Prostate gland (tissue), 2 donors: ENCODE measurements around the gene SPTBN1. TPM values are rescaled to one million over a fixed set of nuclear protein-coding genes. Genes with fewer than 3 reads are reported as not detected.

Experiments used
- DNase-seq: peaks from one replicate; pipeline ENCODE4 v3.0.0-alpha.2; 2019; ENCODE audit warnings: low spot score
- H3K27ac ChIP-seq, 2 donors: fragments of 200-600 bp; sonication (generic); 2 replicates each; pipeline ENCODE4 v1.5.1; 2017 to 2019
- H3K27me3 ChIP-seq: fragments of 200-600 bp; sonication (generic); replicated peaks from 2 replicates; pipeline ENCODE4 v1.5.1; 2019; ENCODE audit not compliant: insufficient read depth
- H3K36me3 ChIP-seq, 2 donors: fragments of 200-600 bp; sonication (generic); 1 replicate in 1 of 2; 2 replicates in 1 of 2; pipeline versions ENCODE4 v1.5.1 to v1.8.1; 2017 to 2019
- H3K4me1 ChIP-seq: fragments of 200-600 bp; sonication (generic); replicated peaks from 2 replicates; pipeline ENCODE4 v1.5.1; 2019
- H3K4me3 ChIP-seq, 2 donors: fragments of 200-600 bp; sonication (generic); 2 replicates each; pipeline ENCODE4 v1.5.1; 2017 to 2019
- H3K9me3 ChIP-seq: fragments of 200-600 bp; sonication (generic); 2 replicates; pipeline ENCODE4 v1.5.1; 2017
- POLR2A ChIP-seq: fragments of 450-650 bp; IDR thresholded peaks from one replicate; pipeline ENCODE4 v1.6.1; 2016; ENCODE audit warnings: antibody characterized with exemption, mild to moderate bottlenecking
- POLR2AphosphoS5 ChIP-seq: sonication (generic); formaldehyde crosslinking; IDR thresholded peaks from one replicate; pipeline ENCODE4 v1.6.1; 2017; ENCODE audit warnings: antibody characterized with exemption
- WGBS: methylation state at CpG from one replicate; pipeline ENCODE4 v1.1.5; 2018; 5-methylcytosine and 5-hydroxymethylcytosine counted together
- intact Hi-C: fragments of 100-400 bp; cut with DNase I; formaldehyde crosslinking; loops from one replicate; pipeline ENCODE4 v1.14.2; 2022
- total RNA-seq, 2 donors: library from RNA; depleted of rRNA; stranded (reverse); fragments of >200 nt; gene quantifications; one replicate each; pipeline ENCODE4 v1.1.0, GENCODE V29; 2016
- TF ChIP-seq, protein P1 (sequence below), 4 experiments: fragments of 200-600 bp in 2 of 4; fragments of 450-650 bp in 2 of 4; sonication (generic) in 2 of 4; IDR thresholded peaks; 1 replicate in 3 of 4; 2 replicates in 1 of 4; pipeline ENCODE4 v1.5.1; 2016 to 2019; ENCODE audit warnings: antibody characterized with exemption in 4 of 4, mild to moderate bottlenecking in 2 of 4, moderate library complexity in 2 of 4

Gene SPTBN1
- total RNA-seq, 2 donors from 2014 or later = 146 to 348 TPM

DNA sequence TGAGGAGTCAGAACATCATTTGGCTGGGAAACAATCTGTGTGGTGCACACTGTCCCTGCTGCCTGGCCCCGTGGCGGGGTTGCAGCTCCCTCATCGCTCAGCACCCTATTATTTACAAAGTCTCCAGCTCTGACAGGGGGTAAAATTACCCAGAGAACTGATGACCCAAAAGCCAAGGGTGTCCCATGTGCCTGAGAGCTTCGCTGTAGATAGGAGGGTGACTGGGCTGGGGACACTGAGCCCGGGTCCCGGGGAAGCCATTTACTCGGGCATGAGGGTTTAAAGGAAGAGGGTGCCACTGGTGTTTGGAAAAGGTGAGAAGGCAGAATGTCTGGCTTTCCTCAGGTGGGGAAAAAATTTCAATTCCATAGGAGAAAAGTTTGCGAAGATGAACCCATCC, 219.2 kb downstream of the SPTBN1 start:
- intact Hi-C loops = no loop called here
- Histone ChIP-seq H3K36me3 (no peaks in the 10 kb centered on the region), H3K27me3 (no peaks in the 10 kb centered on the region), H3K4me1 (peaks cover 10% of the 10 kb centered on the region), H3K4me3 (no peak overlapping the region), H3K27ac (peak overlapping the region in 1 of 2 donors; percentile 82), H3K9me3 (no peaks in the 10 kb centered on the region)
- 77% methylated on average over 8 of the region's 8 CpGs for WGBS
- TF ChIP-seq POLR2A = no peak
- TF ChIP-seq, protein P1, sequence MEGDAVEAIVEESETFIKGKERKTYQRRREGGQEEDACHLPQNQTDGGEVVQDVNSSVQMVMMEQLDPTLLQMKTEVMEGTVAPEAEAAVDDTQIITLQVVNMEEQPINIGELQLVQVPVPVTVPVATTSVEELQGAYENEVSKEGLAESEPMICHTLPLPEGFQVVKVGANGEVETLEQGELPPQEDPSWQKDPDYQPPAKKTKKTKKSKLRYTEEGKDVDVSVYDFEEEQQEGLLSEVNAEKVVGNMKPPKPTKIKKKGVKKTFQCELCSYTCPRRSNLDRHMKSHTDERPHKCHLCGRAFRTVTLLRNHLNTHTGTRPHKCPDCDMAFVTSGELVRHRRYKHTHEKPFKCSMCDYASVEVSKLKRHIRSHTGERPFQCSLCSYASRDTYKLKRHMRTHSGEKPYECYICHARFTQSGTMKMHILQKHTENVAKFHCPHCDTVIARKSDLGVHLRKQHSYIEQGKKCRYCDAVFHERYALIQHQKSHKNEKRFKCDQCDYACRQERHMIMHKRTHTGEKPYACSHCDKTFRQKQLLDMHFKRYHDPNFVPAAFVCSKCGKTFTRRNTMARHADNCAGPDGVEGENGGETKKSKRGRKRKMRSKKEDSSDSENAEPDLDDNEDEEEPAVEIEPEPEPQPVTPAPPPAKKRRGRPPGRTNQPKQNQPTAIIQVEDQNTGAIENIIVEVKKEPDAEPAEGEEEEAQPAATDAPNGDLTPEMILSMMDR (IDR thresholded peaks at IDR 0.05) = no peak
- TF ChIP-seq POLR2AphosphoS5 = no peak
- no peak for DNase-seq

DNA sequence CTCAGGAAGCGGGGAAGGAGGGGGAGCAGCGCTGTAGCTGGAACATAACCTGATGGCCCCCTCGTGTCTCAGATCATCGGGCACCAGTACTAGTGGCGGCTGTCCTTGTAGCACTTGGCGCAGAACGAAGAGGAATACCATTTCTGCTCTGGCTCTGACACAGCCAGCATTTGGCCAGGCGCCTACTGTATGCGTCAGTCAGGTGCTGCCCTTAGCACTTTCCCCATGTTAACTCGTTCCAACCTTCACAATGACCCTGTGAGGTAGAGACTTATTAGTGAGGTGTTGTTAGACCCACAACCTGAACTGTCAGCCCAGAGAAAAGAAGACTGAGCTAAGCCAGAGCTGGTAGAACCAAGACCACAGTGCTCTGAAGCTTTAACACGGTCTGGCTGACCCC, 219.6 kb downstream of the SPTBN1 start:
- Histone ChIP-seq H3K4me3 (no peak overlapping the region), H3K27me3 (no peaks in the 10 kb centered on the region), H3K9me3 (no peaks in the 10 kb centered on the region), H3K4me1 (peaks cover 10% of the 10 kb centered on the region), H3K27ac (peak overlapping the region in 1 of 2 donors; percentile 82), H3K36me3 (no peaks in the 10 kb centered on the region)
- WGBS = 53% methylated on average over 11 of the region's 11 CpGs
- TF ChIP-seq POLR2AphosphoS5 (no peak), POLR2A (no peak)
- TF ChIP-seq, protein P1 (IDR thresholded peaks at IDR 0.05) = no peak
- DNase-seq = no peak
- intact Hi-C loops = no loop called here

DNA sequence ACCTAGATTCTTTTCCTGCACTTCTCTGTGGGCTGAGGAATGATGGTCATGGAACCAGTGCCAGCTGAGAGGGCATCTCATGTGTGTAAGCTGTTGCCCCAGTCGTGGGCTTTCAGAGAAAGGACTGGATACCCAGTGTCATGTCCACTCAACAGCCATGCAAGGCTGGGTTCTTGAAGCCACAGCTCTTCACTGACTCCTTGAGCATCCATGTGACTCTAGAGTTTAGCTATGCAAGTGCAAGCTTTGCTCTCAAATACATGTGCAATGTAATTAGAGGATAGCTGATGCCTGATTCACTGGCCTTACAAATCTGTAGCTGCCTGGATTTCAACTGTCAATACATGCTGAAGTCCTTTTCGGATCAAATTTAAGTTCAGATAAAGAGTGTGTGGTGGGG, 220.5 kb downstream of the SPTBN1 start:
- intact Hi-C loops = no loop called here
- WGBS = 75% methylated on average over 2 of the region's 2 CpGs
- Histone ChIP-seq H3K36me3 (no peaks in the 10 kb centered on the region), H3K4me1 (peaks cover 10% of the 10 kb centered on the region), H3K27ac (no peak overlapping the region), H3K9me3 (no peaks in the 10 kb centered on the region), H3K27me3 (no peaks in the 10 kb centered on the region), H3K4me3 (no peak overlapping the region)
- no peak for DNase-seq
- TF ChIP-seq POLR2A = no peak
- TF ChIP-seq, protein P1 (IDR thresholded peaks at IDR 0.05) = no peak
- no peak for TF ChIP-seq POLR2AphosphoS5

DNA sequence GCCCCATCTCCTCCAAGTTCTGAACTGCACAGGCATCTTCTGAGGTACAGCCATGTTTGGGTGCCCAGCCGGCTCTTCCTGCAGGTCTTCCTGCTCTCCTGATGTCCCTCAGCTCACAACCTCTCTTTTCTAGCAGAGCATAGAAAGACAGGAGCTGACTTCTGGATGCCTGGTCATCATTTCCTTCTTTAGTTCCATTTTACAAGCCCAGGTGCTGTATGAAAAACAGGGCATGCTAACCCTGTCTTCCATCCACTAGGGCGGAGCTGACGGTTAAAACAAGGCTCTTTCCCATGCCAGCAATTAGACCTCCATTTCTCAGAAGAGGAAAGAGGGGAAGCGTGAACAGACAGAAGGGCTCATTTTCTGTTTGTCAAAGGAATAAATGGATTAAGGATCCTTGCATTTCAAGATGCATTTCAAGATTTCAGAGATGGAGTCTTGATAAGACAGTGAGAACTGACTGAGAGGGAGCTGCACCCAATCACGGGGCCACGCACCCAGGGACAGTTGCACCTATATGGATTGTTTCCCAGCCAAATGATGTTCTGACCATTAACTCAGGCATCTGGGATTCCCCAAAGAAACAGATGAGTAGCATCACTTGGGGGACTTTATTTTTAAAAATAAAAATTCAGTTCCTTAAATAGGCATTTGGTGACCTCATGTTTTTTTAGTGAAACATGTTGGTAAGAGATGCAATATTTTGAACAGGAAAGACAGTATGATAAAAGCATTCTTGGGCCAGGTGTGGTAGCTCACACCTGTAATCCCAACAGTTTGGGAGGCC, 221.5 kb downstream of the SPTBN1 start:
- no peaks in the 10 kb centered on the region for H3K9me3 ChIP-seq
- no peak for TF ChIP-seq POLR2AphosphoS5
- TF ChIP-seq POLR2A = no peak
- TF ChIP-seq, protein P1 (IDR thresholded peaks at IDR 0.05) = no peak
- H3K36me3 ChIP-seq = no peaks in the 10 kb centered on the region
- no peak overlapping the region for H3K27ac ChIP-seq
- H3K27me3 ChIP-seq = no peaks in the 10 kb centered on the region
- 89% methylated on average over 6 of the region's 6 CpGs for WGBS
- peaks cover 6% of the 10 kb centered on the region for H3K4me1 ChIP-seq
- intact Hi-C loops = no loop called here
- no peak for DNase-seq
- H3K4me3 ChIP-seq = no peak overlapping the region

DNA sequence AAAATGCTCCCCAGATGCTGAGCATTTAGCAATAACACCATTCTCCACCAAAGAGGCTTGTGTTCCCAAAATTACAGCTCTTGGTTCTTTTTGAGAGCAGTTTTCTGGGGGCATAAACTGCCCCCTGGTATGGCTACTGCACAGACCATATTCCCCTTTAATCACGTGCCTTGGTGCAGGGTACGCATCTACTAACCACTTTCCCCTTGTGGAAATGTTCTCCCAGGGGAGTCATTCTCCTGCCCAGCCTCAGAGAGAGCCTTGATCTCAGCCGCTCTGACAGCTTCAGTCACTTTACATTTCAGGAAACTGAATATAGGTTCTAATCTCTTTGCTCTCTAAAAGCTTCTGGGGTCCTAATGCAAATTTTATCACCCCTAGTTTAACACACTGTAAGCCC, 222.6 kb downstream of the SPTBN1 start:
- intact Hi-C loops = no loop called here
- 82% methylated on average over 3 of the region's 3 CpGs for WGBS
- no peaks in the 10 kb centered on the region for H3K9me3 ChIP-seq

More for the DNA sequence above, 222.6 kb downstream of the SPTBN1 start:
- H3K4me1 ChIP-seq = peaks cover 6% of the 10 kb centered on the region
- TF ChIP-seq POLR2AphosphoS5 (no peak), POLR2A (no peak)
- TF ChIP-seq, protein P1 (IDR thresholded peaks at IDR 0.05) = no peak
- H3K27ac ChIP-seq = no peak overlapping the region
- no peak for DNase-seq
- no peaks in the 10 kb centered on the region for H3K36me3 ChIP-seq
- no peaks in the 10 kb centered on the region for H3K27me3 ChIP-seq
- no peak overlapping the region for H3K4me3 ChIP-seq
